ENCODE results near the gene SENP3. TPM values are rescaled to one million over a fixed set of nuclear protein-coding genes. Genes with fewer than 3 reads are reported as not detected.

The SENP3 gene
- total and polyA plus RNA-seq, 2 of the 13 experiments (the other 11 are each of a cell fraction or from before 2014, with no cell fraction given) = 55.8 to 75.4 TPM

DNA sequence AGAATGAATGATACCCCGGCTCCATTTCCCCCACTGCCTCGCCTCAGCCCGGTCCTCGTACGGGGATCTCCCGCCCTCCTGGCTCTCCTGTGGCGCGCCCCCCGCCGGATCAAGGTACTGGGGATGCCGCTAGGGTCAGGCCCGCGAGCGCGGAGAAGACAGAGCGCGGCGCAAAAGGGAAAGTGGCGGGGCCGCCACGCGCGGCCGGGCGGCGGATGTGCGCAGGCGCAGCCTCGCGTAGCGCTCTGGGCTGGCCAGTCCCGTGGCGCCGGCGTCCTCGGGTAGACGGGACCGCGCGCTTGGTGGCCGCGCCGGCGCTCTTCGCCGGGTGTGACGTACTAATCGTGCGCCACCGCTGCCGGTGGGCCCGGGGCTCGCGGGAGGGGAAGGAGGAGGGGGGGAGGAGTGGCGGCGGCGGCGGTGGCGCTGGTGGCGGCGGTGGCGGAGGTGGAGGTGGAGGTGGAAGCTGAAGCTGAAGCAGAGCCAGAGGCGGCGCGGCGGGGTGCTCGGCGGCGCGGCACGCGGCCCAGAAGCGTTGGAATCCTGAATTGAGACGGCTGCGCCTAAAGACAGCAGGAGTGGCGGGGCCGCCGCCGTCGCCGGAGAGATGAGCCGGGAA is at the start of gene SENP3 (continued):
- TF ChIP-seq TAF1 (CRISPR knock-in tag; IDR thresholded peaks at IDR 0.05) (peak; percentile 58; the same call in 1 of the 2 replicates), ZSCAN25 (CRISPR knock-in tag; IDR thresholded peaks at IDR 0.05) (no peak), PHF21A (CRISPR knock-in tag; IDR thresholded peaks at IDR 0.05) (no peak), ZNF510 (CRISPR knock-in tag; IDR thresholded peaks at IDR 0.05; ENCODE audit: low read depth) (no peak), NFYB (CRISPR knock-in tag; IDR thresholded peaks at IDR 0.05) (peak; percentile 59), ZNF570 (CRISPR knock-in tag; IDR thresholded peaks at IDR 0.05; ENCODE audit: borderline replicate concordance) (no peak), ELF4 (CRISPR knock-in tag; IDR thresholded peaks at IDR 0.05; ENCODE audit: borderline replicate concordance) (no peak), TARDBP (CRISPR knock-in tag; IDR thresholded peaks at IDR 0.05) (peak; percentile 14; the same call in 1 of the 2 replicates), ZKSCAN8 (CRISPR knock-in tag; IDR thresholded peaks at IDR 0.05; ENCODE audit: borderline replicate concordance) (no peak)
- TF ChIP-seq, protein P1, sequence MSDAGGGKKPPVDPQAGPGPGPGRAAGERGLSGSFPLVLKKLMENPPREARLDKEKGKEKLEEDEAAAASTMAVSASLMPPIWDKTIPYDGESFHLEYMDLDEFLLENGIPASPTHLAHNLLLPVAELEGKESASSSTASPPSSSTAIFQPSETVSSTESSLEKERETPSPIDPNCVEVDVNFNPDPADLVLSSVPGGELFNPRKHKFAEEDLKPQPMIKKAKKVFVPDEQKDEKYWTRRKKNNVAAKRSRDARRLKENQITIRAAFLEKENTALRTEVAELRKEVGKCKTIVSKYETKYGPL (CRISPR knock-in tag; IDR thresholded peaks at IDR 0.05) = no peak
- TF ChIP-seq, protein P2, sequence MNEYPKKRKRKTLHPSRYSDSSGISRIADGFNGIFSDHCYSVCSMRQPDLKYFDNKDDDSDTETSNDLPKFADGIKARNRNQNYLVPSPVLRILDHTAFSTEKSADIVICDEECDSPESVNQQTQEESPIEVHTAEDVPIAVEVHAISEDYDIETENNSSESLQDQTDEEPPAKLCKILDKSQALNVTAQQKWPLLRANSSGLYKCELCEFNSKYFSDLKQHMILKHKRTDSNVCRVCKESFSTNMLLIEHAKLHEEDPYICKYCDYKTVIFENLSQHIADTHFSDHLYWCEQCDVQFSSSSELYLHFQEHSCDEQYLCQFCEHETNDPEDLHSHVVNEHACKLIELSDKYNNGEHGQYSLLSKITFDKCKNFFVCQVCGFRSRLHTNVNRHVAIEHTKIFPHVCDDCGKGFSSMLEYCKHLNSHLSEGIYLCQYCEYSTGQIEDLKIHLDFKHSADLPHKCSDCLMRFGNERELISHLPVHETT (CRISPR knock-in tag; conservative IDR thresholded peaks at IDR 0.05) = peak; percentile 81; the same call in 1 of the 2 replicates
- TF ChIP-seq, protein P3, sequence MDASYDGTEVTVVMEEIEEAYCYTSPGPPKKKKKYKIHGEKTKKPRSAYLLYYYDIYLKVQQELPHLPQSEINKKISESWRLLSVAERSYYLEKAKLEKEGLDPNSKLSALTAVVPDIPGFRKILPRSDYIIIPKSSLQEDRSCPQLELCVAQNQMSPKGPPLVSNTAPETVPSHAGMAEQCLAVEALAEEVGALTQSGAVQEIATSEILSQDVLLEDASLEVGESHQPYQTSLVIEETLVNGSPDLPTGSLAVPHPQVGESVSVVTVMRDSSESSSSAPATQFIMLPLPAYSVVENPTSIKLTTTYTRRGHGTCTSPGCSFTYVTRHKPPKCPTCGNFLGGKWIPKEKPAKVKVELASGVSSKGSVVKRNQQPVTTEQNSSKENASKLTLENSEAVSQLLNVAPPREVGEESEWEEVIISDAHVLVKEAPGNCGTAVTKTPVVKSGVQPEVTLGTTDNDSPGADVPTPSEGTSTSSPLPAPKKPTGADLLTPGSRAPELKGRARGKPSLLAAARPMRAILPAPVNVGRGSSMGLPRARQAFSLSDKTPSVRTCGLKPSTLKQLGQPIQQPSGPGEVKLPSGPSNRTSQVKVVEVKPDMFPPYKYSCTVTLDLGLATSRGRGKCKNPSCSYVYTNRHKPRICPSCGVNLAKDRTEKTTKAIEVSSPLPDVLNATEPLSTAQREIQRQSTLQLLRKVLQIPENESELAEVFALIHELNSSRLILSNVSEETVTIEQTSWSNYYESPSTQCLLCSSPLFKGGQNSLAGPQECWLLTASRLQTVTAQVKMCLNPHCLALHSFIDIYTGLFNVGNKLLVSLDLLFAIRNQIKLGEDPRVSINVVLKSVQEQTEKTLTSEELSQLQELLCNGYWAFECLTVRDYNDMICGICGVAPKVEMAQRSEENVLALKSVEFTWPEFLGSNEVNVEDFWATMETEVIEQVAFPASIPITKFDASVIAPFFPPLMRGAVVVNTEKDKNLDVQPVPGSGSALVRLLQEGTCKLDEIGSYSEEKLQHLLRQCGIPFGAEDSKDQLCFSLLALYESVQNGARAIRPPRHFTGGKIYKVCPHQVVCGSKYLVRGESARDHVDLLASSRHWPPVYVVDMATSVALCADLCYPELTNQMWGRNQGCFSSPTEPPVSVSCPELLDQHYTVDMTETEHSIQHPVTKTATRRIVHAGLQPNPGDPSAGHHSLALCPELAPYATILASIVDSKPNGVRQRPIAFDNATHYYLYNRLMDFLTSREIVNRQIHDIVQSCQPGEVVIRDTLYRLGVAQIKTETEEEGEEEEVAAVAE (CRISPR knock-in tag; IDR thresholded peaks at IDR 0.05; ENCODE audit: borderline replicate concordance) = no peak
- TF ChIP-seq, protein P4, sequence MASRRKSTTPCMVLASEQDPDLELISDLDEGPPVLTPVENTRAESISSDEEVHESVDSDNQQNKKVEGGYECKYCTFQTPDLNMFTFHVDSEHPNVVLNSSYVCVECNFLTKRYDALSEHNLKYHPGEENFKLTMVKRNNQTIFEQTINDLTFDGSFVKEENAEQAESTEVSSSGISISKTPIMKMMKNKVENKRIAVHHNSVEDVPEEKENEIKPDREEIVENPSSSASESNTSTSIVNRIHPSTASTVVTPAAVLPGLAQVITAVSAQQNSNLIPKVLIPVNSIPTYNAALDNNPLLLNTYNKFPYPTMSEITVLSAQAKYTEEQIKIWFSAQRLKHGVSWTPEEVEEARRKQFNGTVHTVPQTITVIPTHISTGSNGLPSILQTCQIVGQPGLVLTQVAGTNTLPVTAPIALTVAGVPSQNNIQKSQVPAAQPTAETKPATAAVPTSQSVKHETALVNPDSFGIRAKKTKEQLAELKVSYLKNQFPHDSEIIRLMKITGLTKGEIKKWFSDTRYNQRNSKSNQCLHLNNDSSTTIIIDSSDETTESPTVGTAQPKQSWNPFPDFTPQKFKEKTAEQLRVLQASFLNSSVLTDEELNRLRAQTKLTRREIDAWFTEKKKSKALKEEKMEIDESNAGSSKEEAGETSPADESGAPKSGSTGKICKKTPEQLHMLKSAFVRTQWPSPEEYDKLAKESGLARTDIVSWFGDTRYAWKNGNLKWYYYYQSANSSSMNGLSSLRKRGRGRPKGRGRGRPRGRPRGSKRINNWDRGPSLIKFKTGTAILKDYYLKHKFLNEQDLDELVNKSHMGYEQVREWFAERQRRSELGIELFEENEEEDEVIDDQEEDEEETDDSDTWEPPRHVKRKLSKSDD (CRISPR knock-in tag; IDR thresholded peaks at IDR 0.05; ENCODE audit: low read depth) = no peak
- TF ChIP-seq, protein P5, sequence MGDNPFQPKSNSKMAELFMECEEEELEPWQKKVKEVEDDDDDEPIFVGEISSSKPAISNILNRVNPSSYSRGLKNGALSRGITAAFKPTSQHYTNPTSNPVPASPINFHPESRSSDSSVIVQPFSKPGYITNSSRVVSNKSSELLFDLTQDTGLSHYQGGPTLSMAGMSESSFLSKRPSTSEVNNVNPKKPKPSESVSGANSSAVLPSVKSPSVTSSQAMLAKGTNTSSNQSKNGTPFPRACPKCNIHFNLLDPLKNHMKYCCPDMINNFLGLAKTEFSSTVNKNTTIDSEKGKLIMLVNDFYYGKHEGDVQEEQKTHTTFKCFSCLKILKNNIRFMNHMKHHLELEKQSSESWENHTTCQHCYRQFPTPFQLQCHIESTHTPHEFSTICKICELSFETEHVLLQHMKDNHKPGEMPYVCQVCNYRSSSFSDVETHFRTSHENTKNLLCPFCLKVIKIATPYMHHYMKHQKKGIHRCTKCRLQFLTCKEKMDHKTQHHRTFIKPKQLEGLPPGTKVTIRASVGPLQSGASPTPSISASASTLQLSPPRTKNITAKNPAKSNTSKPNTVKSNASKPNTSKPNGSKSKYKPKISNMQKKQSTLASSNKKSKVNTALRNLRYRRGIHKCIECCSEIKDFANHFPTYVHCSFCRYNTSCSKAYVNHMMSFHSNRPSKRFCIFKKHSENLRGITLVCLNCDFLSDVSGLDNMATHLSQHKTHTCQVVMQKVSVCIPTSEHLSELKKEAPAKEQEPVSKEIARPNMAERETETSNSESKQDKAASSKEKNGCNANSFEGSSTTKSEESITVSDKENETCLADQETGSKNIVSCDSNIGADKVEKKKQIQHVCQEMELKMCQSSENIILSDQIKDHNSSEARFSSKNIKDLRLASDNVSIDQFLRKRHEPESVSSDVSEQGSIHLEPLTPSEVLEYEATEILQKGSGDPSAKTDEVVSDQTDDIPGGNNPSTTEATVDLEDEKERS (CRISPR knock-in tag; IDR thresholded peaks at IDR 0.05) = no peak
- TF ChIP-seq, protein P6, sequence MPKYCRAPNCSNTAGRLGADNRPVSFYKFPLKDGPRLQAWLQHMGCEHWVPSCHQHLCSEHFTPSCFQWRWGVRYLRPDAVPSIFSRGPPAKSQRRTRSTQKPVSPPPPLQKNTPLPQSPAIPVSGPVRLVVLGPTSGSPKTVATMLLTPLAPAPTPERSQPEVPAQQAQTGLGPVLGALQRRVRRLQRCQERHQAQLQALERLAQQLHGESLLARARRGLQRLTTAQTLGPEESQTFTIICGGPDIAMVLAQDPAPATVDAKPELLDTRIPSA (CRISPR knock-in tag; IDR thresholded peaks at IDR 0.05; ENCODE audit: borderline replicate concordance) = no peak
